Activated CD4-positive, alpha-beta T cell treated with anti-CD3 and anti-CD28 coated beads for 1 hour (primary cell): ENCODE measurements around the gene HMCN1.

Source experiments
- DNase-seq: peaks from one replicate; pipeline ENCODE4 v3.0.0-alpha.2; 2020

The HMCN1 gene

GRCh38 chr1:186046437-186047211 is 312.4 kb downstream of the HMCN1 start:
- no peak for DNase-seq

GRCh38 chr1:186050360-186050759 is 316.2 kb downstream of the HMCN1 start:
- DNase-seq: no peak

- no peak for DNase-seq
These were observed 319.8 kb downstream of the HMCN1 start for GRCh38 chr1:186054003-186054402.

- DNase-seq: no peak
These were observed 320.7 kb downstream of the HMCN1 start for GRCh38 chr1:186054932-186055331.

- no peak for DNase-seq
These were observed 321.7 kb downstream of the HMCN1 start for GRCh38 chr1:186055846-186056245.

GRCh38 chr1:186057086-186057485 is 322.9 kb downstream of the HMCN1 start:
- no peak for DNase-seq

- DNase-seq: no peak
These were observed 325.1 kb downstream of the HMCN1 start for GRCh38 chr1:186059311-186059710.

GRCh38 chr1:186059752-186060151 is 325.6 kb downstream of the HMCN1 start:
- no peak for DNase-seq

- DNase-seq: no peak
These were observed 326.0 kb downstream of the HMCN1 start for GRCh38 chr1:186060226-186060625.

GRCh38 chr1:186063091-186063657 is 329.0 kb downstream of the HMCN1 start:
- DNase-seq: no peak

- no peak for DNase-seq
These were observed 332.2 kb downstream of the HMCN1 start for GRCh38 chr1:186066411-186066810.

GRCh38 chr1:186073697-186074096 is 339.5 kb downstream of the HMCN1 start:
- DNase-seq: no peak

GRCh38 chr1:186076006-186076405 is 341.8 kb downstream of the HMCN1 start:
- DNase-seq: no peak

GRCh38 chr1:186078245-186078644 is 344.1 kb downstream of the HMCN1 start:
- no peak for DNase-seq

GRCh38 chr1:186079084-186079684 is 345.0 kb downstream of the HMCN1 start:
- DNase-seq: no peak

- DNase-seq: no peak
These were observed 348.2 kb downstream of the HMCN1 start for GRCh38 chr1:186082235-186082937.

GRCh38 chr1:186086583-186086982 is 352.4 kb downstream of the HMCN1 start:
- DNase-seq: no peak

GRCh38 chr1:186089940-186090339 is 355.7 kb downstream of the HMCN1 start:
- DNase-seq: no peak

GRCh38 chr1:186091222-186091720 is 357.1 kb downstream of the HMCN1 start:
- DNase-seq: no peak

GRCh38 chr1:186093437-186093836 is 359.2 kb downstream of the HMCN1 start:
- no peak for DNase-seq

GRCh38 chr1:186094172-186094571 is 360.0 kb downstream of the HMCN1 start:
- DNase-seq: no peak

GRCh38 chr1:186099336-186100104 is 365.3 kb downstream of the HMCN1 start:
- DNase-seq: no peak

- DNase-seq: no peak
These were observed 367.9 kb downstream of the HMCN1 start for GRCh38 chr1:186102107-186102506.
